SK-N-MC (cell line): ENCODE measurements around the gene KL.

ENCODE experiments used
- EZH2 ChIP-seq: fragments of 200-600 bp; sonication (generic); IDR thresholded peaks from one replicate; pipeline ENCODE4 v1.6.1; 2017; ENCODE audit warnings: antibody characterized with exemption
- POLR2AphosphoS5 ChIP-seq: IDR thresholded peaks from 2 replicates; pipeline ENCODE4 v1.6.1; 2012; ENCODE audit warnings: mild to moderate bottlenecking, low read depth, low read length, borderline replicate concordance

GRCh38 chr13:33106656-33107360, 90.6 kb downstream of the KL start:
- TF ChIP-seq POLR2AphosphoS5: no peak
- no peak for TF ChIP-seq EZH2
